ENCODE results near the gene ZC3HAV1L.

DNA sequence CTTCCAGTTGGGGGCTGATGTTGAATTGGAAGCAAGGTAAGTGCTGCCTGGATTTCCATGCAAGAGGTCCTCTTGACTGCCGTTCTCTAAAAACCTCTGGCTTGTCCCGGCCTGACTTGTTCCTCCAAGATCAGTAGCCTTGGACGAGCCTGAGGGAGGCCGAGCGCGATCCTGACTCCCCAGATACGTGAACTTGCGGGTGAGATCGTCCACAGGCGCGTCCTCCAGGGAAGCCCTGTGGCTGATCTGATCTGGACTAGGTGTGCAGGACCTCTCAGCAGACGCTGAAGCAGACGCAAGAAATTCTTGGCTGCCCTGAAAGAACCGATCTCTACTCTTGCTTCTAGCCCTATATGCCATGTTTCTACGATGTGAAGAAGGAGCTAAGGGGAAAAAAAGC, 44.0 kb upstream of the ZC3HAV1L start:
- TF ChIP-seq SUZ12 (IDR thresholded peaks at IDR 0.05): no peak
- no peak for TF ChIP-seq FOXK2 (IDR thresholded peaks at IDR 0.05)
- TF ChIP-seq ZNF384 (IDR thresholded peaks at IDR 0.05): no peak
- no peak for TF ChIP-seq ARNT (IDR thresholded peaks at IDR 0.05)
- TF ChIP-seq FOXM1 (IDR thresholded peaks at IDR 0.05; ENCODE audit: borderline replicate concordance): no peak
- TF ChIP-seq SP1 (IDR thresholded peaks at IDR 0.05): no peak
- TF ChIP-seq FOXA1 (IDR thresholded peaks at IDR 0.05): no peak
- no peak for TF ChIP-seq CTBP1 (IDR thresholded peaks at IDR 0.05; ENCODE audit: borderline replicate concordance)
- no peak for TF ChIP-seq LEF1 (IDR thresholded peaks at IDR 0.05; ENCODE audit: borderline replicate concordance)
- TF ChIP-seq, protein P1, sequence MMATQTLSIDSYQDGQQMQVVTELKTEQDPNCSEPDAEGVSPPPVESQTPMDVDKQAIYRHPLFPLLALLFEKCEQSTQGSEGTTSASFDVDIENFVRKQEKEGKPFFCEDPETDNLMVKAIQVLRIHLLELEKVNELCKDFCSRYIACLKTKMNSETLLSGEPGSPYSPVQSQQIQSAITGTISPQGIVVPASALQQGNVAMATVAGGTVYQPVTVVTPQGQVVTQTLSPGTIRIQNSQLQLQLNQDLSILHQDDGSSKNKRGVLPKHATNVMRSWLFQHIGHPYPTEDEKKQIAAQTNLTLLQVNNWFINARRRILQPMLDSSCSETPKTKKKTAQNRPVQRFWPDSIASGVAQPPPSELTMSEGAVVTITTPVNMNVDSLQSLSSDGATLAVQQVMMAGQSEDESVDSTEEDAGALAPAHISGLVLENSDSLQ (IDR thresholded peaks at IDR 0.05): no peak
